ENCODE results near the gene FRAS1.

DNA sequence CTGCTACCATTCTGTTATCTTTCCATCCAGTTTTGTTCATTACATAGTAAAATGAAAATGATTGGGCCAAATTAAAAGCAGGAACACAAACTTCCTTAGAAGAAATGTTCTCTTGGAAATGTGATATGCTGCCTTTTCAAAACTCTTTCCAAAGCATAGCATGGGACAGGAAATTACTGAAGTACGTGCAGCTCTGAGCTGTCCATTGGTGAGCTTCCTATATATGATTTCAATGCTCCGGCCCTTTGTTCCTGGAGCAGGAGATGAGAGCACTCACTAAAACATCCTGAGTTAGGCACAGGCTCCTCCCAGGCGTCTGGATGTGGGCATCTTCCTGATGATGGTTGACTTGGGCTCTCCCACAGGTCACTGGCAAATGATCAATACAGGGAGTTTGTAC is 461.4 kb downstream of the FRAS1 start:
- no peak for TF ChIP-seq REST (IDR thresholded peaks at IDR 0.05; ENCODE audit: insufficient read depth in 1 of 2, low read depth in 2 of 2, low read length in 1 of 2)
- no peak for TF ChIP-seq CTCF (IDR thresholded peaks at IDR 0.05)
- TF ChIP-seq POLR2AphosphoS5 (IDR thresholded peaks at IDR 0.05; ENCODE audit: low read depth, low read length) = no peak
- no peak for TF ChIP-seq SIN3A (IDR thresholded peaks at IDR 0.05; ENCODE audit: borderline replicate concordance, insufficient read depth, low read depth, low read length)
- TF ChIP-seq TCF7L2 (IDR thresholded peaks at IDR 0.05; ENCODE audit: low read depth, low read length) = no peak

All from Panc1 (cell line).